Testis (tissue), 3 donors: ENCODE measurements around the gene FXYD5. TPM values are rescaled to one million over a fixed set of nuclear protein-coding genes. Genes with fewer than 3 reads are reported as not detected.

Experiments
- DNase-seq: peaks from one replicate; pipeline ENCODE4 v3.0.0-alpha.2; 2019
- H3K27ac ChIP-seq, 2 donors: fragments of 200-600 bp; sonication (generic); one replicate each; pipeline ENCODE4 v1.5.1; 2019
- H3K27me3 ChIP-seq: fragments of 200-600 bp; sonication (generic); one replicate; pipeline ENCODE4 v1.5.1; 2019
- H3K36me3 ChIP-seq: fragments of 200-600 bp; sonication (generic); one replicate; pipeline ENCODE4 v1.5.1; 2017; ENCODE audit warnings: low read depth; ENCODE audit errors: missing control alignments
- H3K4me1 ChIP-seq: fragments of 200-600 bp; sonication (generic); one replicate; pipeline ENCODE4 v1.5.1; 2019
- H3K4me3 ChIP-seq, 2 donors: fragments of 200-600 bp; sonication (generic); one replicate each; pipeline ENCODE4 v1.5.1; 2017 to 2019
- H3K9me3 ChIP-seq: fragments of 200-600 bp; sonication (generic); one replicate; pipeline ENCODE4 v1.5.1; 2017
- CTCF ChIP-seq, 3 experiments: fragments of 450-650 bp in 2 of 3; fragments of 200-600 bp in 1 of 3; sonication (generic) in 1 of 3; IDR thresholded peaks; one replicate each; pipeline ENCODE4 v1.5.1; 2016 to 2019; ENCODE audit warnings: antibody characterized with exemption in 3 of 3, mild to moderate bottlenecking in 2 of 3, moderate library complexity in 1 of 3
- POLR2A ChIP-seq: fragments of 450-650 bp; IDR thresholded peaks from one replicate; pipeline ENCODE4 v1.6.1; 2017; ENCODE audit warnings: antibody characterized with exemption, mild to moderate bottlenecking, moderate library complexity
- WGBS, 2 donors: methylation state at CpG; one replicate each; pipeline ENCODE4 v1.1.5; 2018; 5-methylcytosine and 5-hydroxymethylcytosine counted together
- intact Hi-C: fragments of 100-400 bp; cut with DNase I; formaldehyde crosslinking; loops from one replicate; pipeline ENCODE4 v1.15.1; 2023; ENCODE audit warnings: low total_unique reads
- polyA plus RNA-seq: library from polyadenylated mRNA; stranded (reverse); fragments of 350-450 nt; fragmentation: Illumina TruSeq; extraction: RNeasy Lipid Tissue Mini Kit (QIAGEN cat#74804); gene quantifications from one replicate; pipeline ENCODE4 v1.2.3, GENCODE V29; 2014; ENCODE audit warnings: low read depth, low replicate concordance; ENCODE audit not compliant: insufficient read depth
- total RNA-seq, 2 donors: library from RNA; depleted of rRNA; stranded (reverse); fragments of >200 nt; gene quantifications; one replicate each; pipeline ENCODE4 v1.2.3, GENCODE V29; 2016

The FXYD5 gene
- total and polyA plus RNA-seq, 3 donors from 2014 or later: 5.7 to 38.1 (median 17.5) TPM

- H3K4me3 ChIP-seq: no peak overlapping the region
- 74 to 75% methylated on average over 7 of the region's 7 CpGs for WGBS, 2 donors
- TF ChIP-seq POLR2A: no peak
- no peak for TF ChIP-seq CTCF (IDR thresholded peaks at IDR 0.05)
- H3K27me3 ChIP-seq: no peaks in the 10 kb centered on the region
- no peaks in the 10 kb centered on the region for H3K36me3 ChIP-seq
- H3K4me1 ChIP-seq: peaks cover 15% of the 10 kb centered on the region
- H3K27ac ChIP-seq: no peak overlapping the region
- H3K9me3 ChIP-seq: no peaks in the 10 kb centered on the region
- intact Hi-C loops: no loop called here
- no peak for DNase-seq
Observed at GRCh38 chr19:35214766-35215422, 60.4 kb downstream of the FXYD5 start.

- no peak for DNase-seq
- Histone ChIP-seq H3K4me1 (peaks cover 22% of the 10 kb centered on the region), H3K36me3 (no peaks in the 10 kb centered on the region), H3K27me3 (no peaks in the 10 kb centered on the region), H3K27ac (no peak overlapping the region), H3K9me3 (no peaks in the 10 kb centered on the region), H3K4me3 (no peak overlapping the region)
- intact Hi-C loops: no loop called here
- TF ChIP-seq POLR2A (no peak), CTCF (IDR thresholded peaks at IDR 0.05) (no peak)
- 85 to 90% methylated on average over 8 of the region's 8 CpGs for WGBS, 2 donors
Observed at GRCh38 chr19:35216016-35216832, 61.7 kb downstream of the FXYD5 start.

- Histone ChIP-seq H3K4me3 (no peak overlapping the region), H3K9me3 (no peaks in the 10 kb centered on the region), H3K27ac (no peak overlapping the region), H3K4me1 (peaks cover 24% of the 10 kb centered on the region), H3K36me3 (no peaks in the 10 kb centered on the region), H3K27me3 (no peaks in the 10 kb centered on the region)
- DNase-seq: peak; percentile 43
- intact Hi-C loops: no loop called here
- WGBS, 2 donors: 68 to 86% methylated on average over 3 of the region's 3 CpGs
- no peak for TF ChIP-seq CTCF (IDR thresholded peaks at IDR 0.05)
- TF ChIP-seq POLR2A: no peak
Observed at GRCh38 chr19:35216833-35217648, 62.5 kb downstream of the FXYD5 start.

- Histone ChIP-seq H3K27ac (no peak overlapping the region), H3K4me3 (no peak overlapping the region)
- intact Hi-C loops: no loop called here
Observed at GRCh38 chr19:35217649-35217990, 63.1 kb downstream of the FXYD5 start.

More at GRCh38 chr19:35217649-35217990, 63.1 kb downstream of the FXYD5 start:
- peaks cover 24% of the 10 kb centered on the region for H3K4me1 ChIP-seq
- no peak for DNase-seq
- no peaks in the 10 kb centered on the region for H3K27me3 ChIP-seq
- no peaks in the 10 kb centered on the region for H3K36me3 ChIP-seq
- no peak for TF ChIP-seq POLR2A
- TF ChIP-seq CTCF (IDR thresholded peaks at IDR 0.05): no peak
- no peaks in the 10 kb centered on the region for H3K9me3 ChIP-seq
